Kidney glomerular epithelial cell (primary cell): ENCODE results near the gene YWHAB.
"Not testable (repeated sequence)": the region's sequence is repeated elsewhere in the genome, so short reads cannot be mapped to it uniquely, and the experiment has no call there.

Experiments
- DNase-seq: peaks from one replicate; lab custom pipeline; 2025; lab: John Stamatoyannopoulos, UW

Gene YWHAB

GRCh38 chr20:44885392-44886265, at the start of gene YWHAB:
Gene YWHAB (plus strand): TSS chr20:44885705. CDS start chr20:44901534, 15,829 bp downstream.
- DNase-seq = peak; percentile 94

GRCh38 chr20:44836601-44837120, 48.8 kb upstream of the YWHAB start:
- DNase-seq = no peak

DNA sequence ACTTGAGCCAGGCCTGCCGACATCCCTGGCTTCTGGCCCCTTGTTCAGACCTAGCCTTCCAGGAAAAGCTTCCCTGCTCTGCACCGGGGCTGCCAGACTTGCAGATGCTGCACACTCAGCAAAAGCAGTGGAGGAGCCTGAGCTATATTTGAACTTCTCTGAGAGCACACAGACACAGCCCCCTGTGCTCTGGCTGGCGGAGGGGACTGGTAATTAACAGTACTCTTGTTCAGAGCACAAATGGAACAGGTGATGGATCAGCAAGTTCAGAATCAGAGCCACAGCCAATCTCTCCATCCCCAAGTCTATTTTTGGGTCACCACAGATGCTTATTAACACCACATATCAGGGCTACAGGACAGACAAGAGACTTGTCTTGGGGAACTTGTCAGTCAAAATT, 47.6 kb upstream of the YWHAB start:
- DNase-seq = no peak

GRCh38 chr20:44838521-44838920, 47.0 kb upstream of the YWHAB start:
- no peak for DNase-seq

GRCh38 chr20:44839481-44839880, 46.0 kb upstream of the YWHAB start:
- no peak for DNase-seq

DNA sequence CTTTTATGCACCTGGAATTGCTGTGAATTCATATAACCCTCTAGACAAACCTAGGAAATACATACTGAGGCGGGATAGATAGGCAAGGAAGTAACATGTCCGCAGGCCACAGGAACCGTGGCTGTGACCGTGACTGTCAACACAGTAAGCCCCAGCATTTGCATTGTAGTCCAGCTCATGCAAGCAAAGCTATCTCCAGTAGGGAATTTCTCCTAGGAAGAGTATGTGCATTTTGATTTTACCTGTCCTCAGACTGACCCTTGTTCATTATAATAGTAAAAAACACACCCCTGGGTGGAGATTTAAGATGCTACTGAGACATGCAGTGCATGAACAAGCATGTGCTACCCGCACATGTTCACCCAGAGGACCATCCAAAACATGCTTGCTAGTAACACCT, 44.7 kb upstream of the YWHAB start:
- DNase-seq = no peak

DNA sequence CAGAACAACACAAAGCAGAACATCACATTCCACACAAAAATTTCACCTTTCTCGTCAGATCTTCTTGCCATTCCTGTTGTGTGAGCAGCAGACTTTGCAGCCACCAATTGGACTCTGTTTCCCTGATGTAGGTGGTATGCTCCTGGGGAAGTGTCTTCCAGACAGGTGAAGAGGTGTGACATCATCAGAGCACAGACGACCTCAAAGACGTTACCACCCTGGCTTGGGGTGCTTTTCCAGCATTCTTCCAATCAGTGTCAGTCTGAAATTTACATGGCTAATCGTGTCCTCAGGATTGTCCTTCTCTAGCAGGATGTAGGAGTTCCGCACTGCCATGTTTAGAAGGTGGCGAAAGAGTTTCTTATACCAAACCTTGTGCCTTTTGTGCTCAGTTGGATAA, 43.5 kb upstream of the YWHAB start:
- no peak for DNase-seq

- no peak for DNase-seq
These were observed 41.6 kb upstream of the YWHAB start for GRCh38 chr20:44843876-44844275.

- DNase-seq = no peak
These were observed 37.1 kb upstream of the YWHAB start for GRCh38 chr20:44848254-44849015.

- no peak for DNase-seq
These were observed 35.8 kb upstream of the YWHAB start for GRCh38 chr20:44849703-44850102.

DNA sequence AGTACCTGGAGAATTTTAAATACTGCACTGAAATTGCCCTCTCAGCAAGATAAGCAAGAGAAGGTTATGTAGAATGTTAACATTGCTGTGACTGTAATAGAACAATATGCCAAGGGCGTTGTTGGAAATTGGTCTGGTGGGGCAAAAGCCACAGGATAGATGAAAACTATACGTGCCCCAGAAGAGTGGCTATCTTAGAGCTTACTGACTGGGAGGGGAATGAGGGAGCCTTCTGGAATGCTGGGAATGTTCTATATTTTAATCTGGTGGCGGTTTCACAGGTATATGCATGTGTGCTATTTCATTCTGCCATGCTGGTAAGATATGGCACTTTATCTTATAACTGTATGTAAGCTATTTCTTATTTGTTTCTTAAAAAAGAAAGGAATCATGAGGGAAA, 35.2 kb upstream of the YWHAB start:
- no peak for DNase-seq

GRCh38 chr20:44850837-44851236, 34.7 kb upstream of the YWHAB start:
- DNase-seq = no peak

- DNase-seq = no peak
These were observed 34.0 kb upstream of the YWHAB start for GRCh38 chr20:44851545-44851944.

GRCh38 chr20:44856442-44856841, 29.1 kb upstream of the YWHAB start:
- DNase-seq = no peak

DNA sequence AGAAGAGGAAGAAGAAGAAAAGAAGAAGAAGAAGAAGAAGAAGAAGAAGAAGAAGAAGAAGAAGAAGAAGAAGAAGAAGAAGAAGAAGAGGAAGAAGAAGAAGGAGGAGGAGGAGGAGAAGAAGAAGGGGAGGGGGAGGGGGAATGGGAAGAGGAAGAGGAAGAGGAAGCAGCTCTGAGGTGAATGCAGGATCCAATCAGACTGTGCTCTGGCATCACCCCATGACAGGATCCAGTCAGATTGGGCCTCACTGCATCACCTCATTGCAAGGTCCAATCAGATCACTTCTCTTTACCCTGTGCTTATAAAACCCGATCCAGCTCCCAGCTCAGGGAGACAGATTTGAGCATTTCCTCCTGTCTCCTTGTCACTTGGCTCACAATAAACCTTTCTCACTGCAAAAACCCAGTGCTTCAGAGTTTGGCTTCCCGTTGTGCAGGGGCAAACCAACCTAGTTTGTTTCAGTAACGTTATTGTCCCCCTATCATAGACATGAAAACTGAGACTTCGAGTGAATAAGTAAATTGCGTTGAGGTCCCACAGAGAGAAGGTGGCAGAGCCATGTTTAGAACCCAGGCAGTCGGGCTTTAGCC, 28.6 kb upstream of the YWHAB start:
- DNase-seq = no peak

- no peak for DNase-seq
These were observed 26.7 kb upstream of the YWHAB start for GRCh38 chr20:44858606-44859360.

GRCh38 chr20:44861531-44862006, 23.9 kb upstream of the YWHAB start:
- DNase-seq = peak; percentile 33

- DNase-seq = no peak
These were observed 23.2 kb upstream of the YWHAB start for GRCh38 chr20:44862286-44862685.

GRCh38 chr20:44863365-44864084, 22.0 kb upstream of the YWHAB start:
- not testable (repeated sequence) for DNase-seq

DNA sequence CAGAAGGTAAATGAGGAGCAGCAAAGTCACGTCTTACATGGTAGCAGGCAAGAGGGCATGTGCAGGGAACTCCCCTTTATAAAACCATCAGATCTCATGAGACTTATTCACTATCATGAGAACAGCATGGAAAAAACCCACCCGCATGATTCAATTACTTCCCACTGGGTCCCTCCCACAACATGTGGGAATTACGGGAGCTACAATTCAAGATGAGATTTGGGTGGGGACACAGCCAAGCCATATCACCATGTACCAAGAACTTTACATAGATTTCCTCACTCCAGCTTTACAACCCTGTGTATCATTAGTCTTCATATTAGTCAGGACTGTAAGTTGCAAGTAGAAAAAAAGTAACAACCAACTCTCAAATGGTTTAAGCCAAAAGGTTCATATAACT, 21.0 kb upstream of the YWHAB start:
- not testable (repeated sequence) for DNase-seq
